GM12878 (cell line): ENCODE measurements around the gene RAB3GAP1. TPM values are rescaled to one million over a fixed set of nuclear protein-coding genes. Genes with fewer than 3 reads are reported as not detected.
"Not testable (repeated sequence)": the region's sequence is repeated elsewhere in the genome, so short reads cannot be mapped to it uniquely, and the experiment has no call there.

ENCODE experiments used
- ATAC-seq: fragments of 200-7000 bp; cut with Tn5 transposase; 3 replicates; pipeline ENCODE4 v1.9.1; 2020; ENCODE audit warnings: mild to moderate bottlenecking, moderate library complexity
- BruUV-seq: library from RNA; stranded (reverse); fragments of 400-500 nt; replicated peaks from 2 replicates; lab custom pipeline; 2021; lab: Mats Ljungman, UMichigan
- CTCF ChIA-PET: fragments of 300-600 bp; sonication (Branson Sonifier 250); formaldehyde crosslinking; extraction: SDS; loops from one replicate; lab custom pipeline; 2021; ENCODE audit warnings: inconsistent platforms; lab: Yijun Ruan, JAX
- POLR2A ChIA-PET: fragments of 350-600 bp; formaldehyde crosslinking; extraction: SDS; loops from one replicate; lab custom pipeline; 2021; ENCODE audit warnings: inconsistent platforms; lab: Charles Lee
- RAD21 ChIA-PET: fragments of 300-600 bp; sonication (Branson Sonifier 250); formaldehyde crosslinking; loops from one replicate; lab custom pipeline; 2023; ENCODE audit warnings: antibody characterized with exemption; ENCODE audit not compliant: unreplicated experiment; lab: Charles Lee
- SMC1A ChIA-PET: fragments of 300-600 bp; sonication (Branson Sonifier 250); formaldehyde crosslinking; loops from one replicate; lab custom pipeline; 2023; ENCODE audit not compliant: unreplicated experiment, uncharacterized antibody; lab: Charles Lee
- DNase-seq: peaks from one replicate; pipeline ENCODE4 v3.0.0-alpha.2; 2011; ENCODE audit warnings: low read depth, low spot score
- FAIRE-seq: peaks from 3 replicates; lab custom pipeline; 2011; peaks lifted over from hg19 to GRCh38; lab: Jason Lieb, UNC
- H2AFZ ChIP-seq: 2 replicates; pipeline ENCODE4 v1.6.0; 2011; ENCODE audit warnings: low read depth, low read length, control low read depth; ENCODE audit not compliant: control insufficient read depth
- H3K27ac ChIP-seq: 2 replicates; pipeline ENCODE4 v1.5.1; 2011; ENCODE audit warnings: control low read depth; ENCODE audit not compliant: control insufficient read depth, insufficient read depth
- H3K27me3 ChIP-seq, 2 experiments: replicated peaks in 1 of 2; 2 replicates each; pipeline versions ENCODE4 v1.6.0 to v1.6.1; 2011; ENCODE audit warnings: low read length in 1 of 2; ENCODE audit not compliant: control insufficient read depth in 2 of 2, insufficient read depth in 2 of 2
- H3K36me3 ChIP-seq, 2 experiments: 2 replicates each; pipeline ENCODE4 v1.5.1; 2011; ENCODE audit warnings: low read length in 1 of 2; ENCODE audit not compliant: control insufficient read depth in 2 of 2, insufficient read depth in 2 of 2
- H3K4me1 ChIP-seq: 2 replicates; pipeline ENCODE4 v1.6.1; 2011; ENCODE audit warnings: mild to moderate bottlenecking, low read length, moderate library complexity, mixed read lengths; ENCODE audit not compliant: control insufficient read depth, insufficient read depth
- H3K4me2 ChIP-seq: 2 replicates; pipeline ENCODE4 v1.6.0; 2011; ENCODE audit warnings: control low read depth; ENCODE audit not compliant: control insufficient read depth, insufficient read depth
- H3K4me3 ChIP-seq: fragments of 200-600 bp; sonication (generic); 2 replicates; pipeline ENCODE4 v1.5.1; 2016
- H3K79me2 ChIP-seq: 2 replicates; pipeline ENCODE4 v1.6.0; 2011; ENCODE audit warnings: low read length; ENCODE audit not compliant: control insufficient read depth, insufficient read depth
- H3K9ac ChIP-seq: 2 replicates; pipeline ENCODE4 v1.8.0; 2011; ENCODE audit warnings: low read length, control low read depth, mixed read lengths; ENCODE audit not compliant: control insufficient read depth, insufficient read depth
- H3K9me3 ChIP-seq: replicated peaks from 3 replicates; pipeline ENCODE4 v1.5.1; 2011; ENCODE audit warnings: mild to moderate bottlenecking, low read length; ENCODE audit not compliant: control insufficient read depth, insufficient read depth
- H4K20me1 ChIP-seq: 2 replicates; pipeline ENCODE4 v1.6.0; 2011; ENCODE audit not compliant: control insufficient read depth, insufficient read depth
- CHD2 ChIP-seq: IDR thresholded peaks from 2 replicates; pipeline ENCODE4 v1.6.1; 2011; ENCODE audit warnings: low read depth, low read length, improper control_type of control experiment, borderline replicate concordance
- FOXK2 ChIP-seq: fragments of 450-650 bp; IDR thresholded peaks from 2 replicates; pipeline ENCODE4 v1.6.1; 2017; ENCODE audit warnings: mild to moderate bottlenecking, moderate library complexity
- HCFC1 ChIP-seq: fragments of 150-350 bp; IDR thresholded peaks from 2 replicates; pipeline ENCODE4 v1.6.1; 2014; ENCODE audit warnings: low read length
- JUNB ChIP-seq: IDR thresholded peaks from 2 replicates; pipeline ENCODE4 v1.6.1; 2016; ENCODE audit warnings: antibody characterized with exemption, mild to moderate bottlenecking
- PML ChIP-seq: IDR thresholded peaks from 2 replicates; pipeline ENCODE4 v1.6.1; 2012; ENCODE audit warnings: low read length, inconsistent platforms
- RUNX3 ChIP-seq: IDR thresholded peaks from 2 replicates; pipeline ENCODE4 v1.6.1; 2012; ENCODE audit warnings: low read length, inconsistent platforms
- STAT3 ChIP-seq: IDR thresholded peaks from 2 replicates; pipeline ENCODE4 v1.6.1; 2011; ENCODE audit warnings: low read depth, low read length, improper control_type of control experiment
- WGBS: methylation state at CpG from one replicate; pipeline ENCODE4 v1.1.6; 2016; ENCODE audit warnings: low lambda C conversion rate; ENCODE audit not compliant: insufficient replicate concordance, insufficient coverage; ENCODE audit errors: missing lambda C conversion rate; 5-methylcytosine and 5-hydroxymethylcytosine counted together
- in situ Hi-C: fragments of 300-500 bp; cut with MboI; formaldehyde crosslinking; loops from 9 replicates; pipeline ENCODE4 v1.14.3; 2018; ENCODE audit warnings: mixed read lengths
- intact Hi-C: fragments of 100-400 bp; cut with micrococcal nuclease; formaldehyde crosslinking; loops from one replicate; pipeline ENCODE4 v1.14.2; 2022; ENCODE audit not compliant: unreplicated experiment
- polyA plus RNA-seq, 11 experiments: library from polyadenylated mRNA; depleted of rRNA in 4 of 11; unstranded in 6 of 11; stranded (reverse) in 5 of 11; fragments of >200 nt; fragmentation: Nextera tagmentation in 4 of 11; fragmentation: Illumina TruSeq in 1 of 11; extraction: Ambion mirVana in 4 of 11; extraction: Trizol in 1 of 11; gene quantifications; 1 replicate in 1 of 11; 2 replicates in 10 of 11; pipeline versions ENCODE4 v1.2.1 to v1.2.3, GENCODE V29; 2011 to 2016; ENCODE audit warnings: inconsistent platforms in 2 of 11, missing spikeins in 2 of 11, low read depth in 1 of 11
- total RNA-seq, 4 experiments: library from RNA; depleted of rRNA in 3 of 4; stranded (reverse); fragments of >200 nt in 3 of 4; fragmentation: Illumina TruSeq in 1 of 4; extraction: Trizol in 1 of 4; gene quantifications; 2 replicates each; pipeline versions ENCODE4 v1.2.1 to v1.2.3, GENCODE V29; 2013 to 2021
- TF ChIP-seq, protein P1 (sequence below): fragments of 150-350 bp; IDR thresholded peaks from 2 replicates; pipeline ENCODE4 v1.6.1; 2014; ENCODE audit warnings: mild to moderate bottlenecking, low read depth, low read length
- TF ChIP-seq, protein P2 (sequence below): IDR thresholded peaks from 2 replicates; pipeline ENCODE4 v1.6.1; 2011; ENCODE audit warnings: borderline replicate concordance, low read depth, mild to moderate bottlenecking, moderate library complexity, mixed read lengths, low read length; ENCODE audit not compliant: insufficient read depth; ENCODE audit errors: extremely low read length
- TF ChIP-seq, protein P3 (sequence below): fragments of 450-650 bp; IDR thresholded peaks from 2 replicates; pipeline ENCODE4 v1.6.1; 2018; ENCODE audit warnings: mild to moderate bottlenecking, low read depth, moderate library complexity; ENCODE audit not compliant: partially characterized antibody

The RAB3GAP1 gene
- total and polyA plus RNA-seq, 10 of the 15 experiments (the other 5 are each of a cell fraction or from before 2014, with no cell fraction given), result 13.7 to 36.9 (median 21.0) TPM

DNA sequence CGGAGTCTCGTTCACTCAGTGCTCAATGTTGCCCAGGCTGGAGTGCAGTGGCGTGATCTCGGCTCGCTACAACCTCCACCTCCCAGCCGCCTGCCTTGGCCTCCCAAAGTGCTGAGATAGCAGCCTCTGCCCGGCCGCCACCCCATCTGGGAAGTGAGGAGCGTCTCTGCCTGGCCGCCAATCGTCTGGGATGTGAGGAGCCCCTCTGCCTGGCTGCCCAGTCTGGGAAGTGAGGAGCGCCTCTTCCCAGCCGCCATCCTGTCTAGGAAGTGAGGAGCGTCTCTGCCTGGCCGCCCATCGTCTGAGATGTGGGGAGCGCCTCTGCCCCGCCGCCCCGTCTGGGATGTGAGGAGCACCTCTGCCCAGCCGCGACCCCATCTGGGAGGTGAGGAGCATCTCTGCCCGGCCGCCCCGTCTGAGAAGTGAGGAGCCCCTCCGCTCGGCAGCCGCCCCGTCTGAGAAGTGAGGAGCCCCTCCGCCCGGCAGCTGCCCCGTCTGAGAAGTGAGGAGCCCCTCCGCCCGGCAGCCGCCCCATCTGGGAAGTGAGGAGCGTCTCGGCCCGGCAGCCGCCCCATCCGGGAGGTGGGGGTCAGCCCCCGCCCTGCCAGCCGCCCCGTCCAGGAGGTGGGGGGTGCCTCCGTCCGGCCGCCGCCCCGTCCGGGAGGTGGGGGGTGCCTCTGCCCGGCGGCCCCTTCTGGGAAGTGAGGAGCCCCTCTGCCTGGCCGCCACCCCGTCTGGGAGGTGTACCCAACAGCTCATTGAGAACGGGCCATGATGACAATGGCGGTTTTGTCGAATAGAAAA lies 53.6 kb downstream of the RAB3GAP1 start:
- H3K79me2 ChIP-seq, H3K27me3 ChIP-seq, H3K4me3 ChIP-seq, POLR2A ChIA-PET, H2AFZ ChIP-seq, DNase-seq, H3K4me1 ChIP-seq, in situ Hi-C loops, CTCF ChIA-PET, SMC1A ChIA-PET, FAIRE-seq, H3K9me3 ChIP-seq, intact Hi-C loops, RAD21 ChIA-PET, H3K27ac ChIP-seq, H3K9ac ChIP-seq, BruUV-seq, H3K4me2 ChIP-seq, ATAC-seq, H4K20me1 ChIP-seq: not testable (repeated sequence)
- WGBS, result 96% methylated on average over 24 of the region's 56 CpGs
- peaks cover 0 to 10% of the 10 kb centered on the region in 2 experiments; a peak in 2 of 4 replicates for H3K36me3 ChIP-seq

DNA sequence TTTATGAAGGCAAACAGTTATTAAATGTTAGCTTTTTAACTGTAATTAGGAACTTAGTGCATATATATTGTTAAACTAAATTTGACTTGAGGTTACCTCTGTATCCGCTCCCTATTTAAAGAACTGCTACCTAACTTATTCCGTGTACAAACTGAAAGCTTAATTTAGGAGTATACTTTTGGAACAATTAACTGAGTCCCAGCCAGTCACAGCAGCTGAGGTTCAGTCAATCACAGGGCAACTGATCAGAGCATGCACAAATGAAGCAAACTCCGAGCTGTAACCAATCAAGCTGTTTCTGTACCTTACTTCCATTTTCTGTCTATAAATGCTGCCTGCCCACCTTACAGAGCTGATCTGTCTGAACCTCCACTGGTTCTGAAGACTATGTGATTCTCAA lies 61.2 kb downstream of the RAB3GAP1 start:
- H3K27me3 ChIP-seq, result no peaks in the 10 kb centered on the region
- no peak for ATAC-seq
- intact Hi-C loops, result no loop called here
- DNase-seq, result no peak
- no peak overlapping the region for H3K4me3 ChIP-seq
- 85% methylated on average over 3 of the region's 3 CpGs for WGBS
- H3K27ac ChIP-seq, result no peak overlapping the region
- H3K79me2 ChIP-seq, result no peaks in the 10 kb centered on the region
- no peaks in the 10 kb centered on the region for H3K9me3 ChIP-seq
- no peak overlapping the region for H3K4me2 ChIP-seq
- RAD21 ChIA-PET, result no interaction called here
- SMC1A ChIA-PET, result interaction anchor here (1.0 kb wide), 1 partner anchor 109 kb away, joined by 3 read pairs; no protein-coding TSS in a partner anchor
- in situ Hi-C loops, result no loop called here
- H2AFZ ChIP-seq, result no peak overlapping the region
- no TSS peak for BruUV-seq
- CTCF ChIA-PET, result interaction anchor here (0.5 kb wide), 1 partner anchor 27 kb away, joined by 3 read pairs; no protein-coding TSS in a partner anchor
- H3K36me3 ChIP-seq, result peaks cover 0 to 7% of the 10 kb centered on the region in 2 experiments; a peak in 2 of 4 replicates
- FAIRE-seq, result no peak
- no peaks in the 10 kb centered on the region for H4K20me1 ChIP-seq
- no peak overlapping the region for H3K9ac ChIP-seq
- TF ChIP-seq JUNB, result no peak
- TF ChIP-seq, protein P1, sequence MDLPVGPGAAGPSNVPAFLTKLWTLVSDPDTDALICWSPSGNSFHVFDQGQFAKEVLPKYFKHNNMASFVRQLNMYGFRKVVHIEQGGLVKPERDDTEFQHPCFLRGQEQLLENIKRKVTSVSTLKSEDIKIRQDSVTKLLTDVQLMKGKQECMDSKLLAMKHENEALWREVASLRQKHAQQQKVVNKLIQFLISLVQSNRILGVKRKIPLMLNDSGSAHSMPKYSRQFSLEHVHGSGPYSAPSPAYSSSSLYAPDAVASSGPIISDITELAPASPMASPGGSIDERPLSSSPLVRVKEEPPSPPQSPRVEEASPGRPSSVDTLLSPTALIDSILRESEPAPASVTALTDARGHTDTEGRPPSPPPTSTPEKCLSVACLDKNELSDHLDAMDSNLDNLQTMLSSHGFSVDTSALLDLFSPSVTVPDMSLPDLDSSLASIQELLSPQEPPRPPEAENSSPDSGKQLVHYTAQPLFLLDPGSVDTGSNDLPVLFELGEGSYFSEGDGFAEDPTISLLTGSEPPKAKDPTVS, result no peak
- no peak for TF ChIP-seq STAT3
- no peak for TF ChIP-seq PML
- no peak for TF ChIP-seq FOXK2
- TF ChIP-seq CHD2, result no peak
- no peak for TF ChIP-seq RUNX3
- TF ChIP-seq, protein P2, sequence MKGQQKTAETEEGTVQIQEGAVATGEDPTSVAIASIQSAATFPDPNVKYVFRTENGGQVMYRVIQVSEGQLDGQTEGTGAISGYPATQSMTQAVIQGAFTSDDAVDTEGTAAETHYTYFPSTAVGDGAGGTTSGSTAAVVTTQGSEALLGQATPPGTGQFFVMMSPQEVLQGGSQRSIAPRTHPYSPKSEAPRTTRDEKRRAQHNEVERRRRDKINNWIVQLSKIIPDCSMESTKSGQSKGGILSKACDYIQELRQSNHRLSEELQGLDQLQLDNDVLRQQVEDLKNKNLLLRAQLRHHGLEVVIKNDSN, result no peak
- TF ChIP-seq, protein P3, sequence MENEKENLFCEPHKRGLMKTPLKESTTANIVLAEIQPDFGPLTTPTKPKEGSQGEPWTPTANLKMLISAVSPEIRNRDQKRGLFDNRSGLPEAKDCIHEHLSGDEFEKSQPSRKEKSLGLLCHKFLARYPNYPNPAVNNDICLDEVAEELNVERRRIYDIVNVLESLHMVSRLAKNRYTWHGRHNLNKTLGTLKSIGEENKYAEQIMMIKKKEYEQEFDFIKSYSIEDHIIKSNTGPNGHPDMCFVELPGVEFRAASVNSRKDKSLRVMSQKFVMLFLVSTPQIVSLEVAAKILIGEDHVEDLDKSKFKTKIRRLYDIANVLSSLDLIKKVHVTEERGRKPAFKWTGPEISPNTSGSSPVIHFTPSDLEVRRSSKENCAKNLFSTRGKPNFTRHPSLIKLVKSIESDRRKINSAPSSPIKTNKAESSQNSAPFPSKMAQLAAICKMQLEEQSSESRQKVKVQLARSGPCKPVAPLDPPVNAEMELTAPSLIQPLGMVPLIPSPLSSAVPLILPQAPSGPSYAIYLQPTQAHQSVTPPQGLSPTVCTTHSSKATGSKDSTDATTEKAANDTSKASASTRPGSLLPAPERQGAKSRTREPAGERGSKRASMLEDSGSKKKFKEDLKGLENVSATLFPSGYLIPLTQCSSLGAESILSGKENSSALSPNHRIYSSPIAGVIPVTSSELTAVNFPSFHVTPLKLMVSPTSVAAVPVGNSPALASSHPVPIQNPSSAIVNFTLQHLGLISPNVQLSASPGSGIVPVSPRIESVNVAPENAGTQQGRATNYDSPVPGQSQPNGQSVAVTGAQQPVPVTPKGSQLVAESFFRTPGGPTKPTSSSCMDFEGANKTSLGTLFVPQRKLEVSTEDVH, result no peak
- TF ChIP-seq HCFC1, result no peak
- POLR2A ChIA-PET, result no interaction called here
- H3K4me1 ChIP-seq, result no peaks in the 10 kb centered on the region
